ENCODE measurements around the gene ACACA.

Gene ACACA

GRCh38 chr17:37064206-37064605 lies 342.4 kb downstream of the ACACA start:
- H3K4me3 ChIP-seq (ENCODE audit: low read depth, low read length): no peak overlapping the region
- TF ChIP-seq CTCF (IDR thresholded peaks at IDR 0.05; ENCODE audit: insufficient read depth, low read depth, low read length, missing control alignments): no peak
- DNase-seq (ENCODE audit: low read depth): no peak

- TF ChIP-seq CTCF (IDR thresholded peaks at IDR 0.05; ENCODE audit: insufficient read depth, low read depth, low read length, missing control alignments): no peak
- H3K4me3 ChIP-seq (ENCODE audit: low read depth, low read length): no peak overlapping the region
- no peak for DNase-seq (ENCODE audit: low read depth)
These were observed 344.6 kb downstream of the ACACA start for GRCh38 chr17:37062021-37062420.

- no peak overlapping the region for H3K4me3 ChIP-seq (ENCODE audit: low read depth, low read length)
- no peak for TF ChIP-seq CTCF (IDR thresholded peaks at IDR 0.05; ENCODE audit: insufficient read depth, low read depth, low read length, missing control alignments)
- no peak for DNase-seq (ENCODE audit: low read depth)
These were observed 345.7 kb downstream of the ACACA start for GRCh38 chr17:37060928-37061327.

- no peak overlapping the region for H3K4me3 ChIP-seq (ENCODE audit: low read depth, low read length)
- TF ChIP-seq CTCF (IDR thresholded peaks at IDR 0.05; ENCODE audit: insufficient read depth, low read depth, low read length, missing control alignments): no peak
- no peak for DNase-seq (ENCODE audit: low read depth)
These were observed 346.5 kb downstream of the ACACA start for GRCh38 chr17:37060094-37060493.

- no peak for DNase-seq (ENCODE audit: low read depth)
- TF ChIP-seq CTCF (IDR thresholded peaks at IDR 0.05; ENCODE audit: insufficient read depth, low read depth, low read length, missing control alignments): no peak
- H3K4me3 ChIP-seq (ENCODE audit: low read depth, low read length): no peak overlapping the region
These were observed 347.1 kb downstream of the ACACA start for GRCh38 chr17:37059493-37059892.

- no peak for TF ChIP-seq CTCF (IDR thresholded peaks at IDR 0.05; ENCODE audit: insufficient read depth, low read depth, low read length, missing control alignments)
- H3K4me3 ChIP-seq (ENCODE audit: low read depth, low read length): no peak overlapping the region
These were observed 350.0 kb downstream of the ACACA start for GRCh38 chr17:37056622-37057021.

GRCh38 chr17:37054894-37055293 lies 351.7 kb downstream of the ACACA start:
- no peak for DNase-seq (ENCODE audit: low read depth)
- TF ChIP-seq CTCF (IDR thresholded peaks at IDR 0.05; ENCODE audit: insufficient read depth, low read depth, low read length, missing control alignments): no peak
- H3K4me3 ChIP-seq (ENCODE audit: low read depth, low read length): no peak overlapping the region

More at GRCh38 chr17:37056622-37057021, 350.0 kb downstream of the ACACA start:
- DNase-seq (ENCODE audit: low read depth): no peak
